HG02884 (cell line): ENCODE measurements around the gene WBP2.
"Not testable (repeated sequence)": the region's sequence is repeated elsewhere in the genome, so short reads cannot be mapped to it uniquely, and the experiment has no call there.

Experiments
- ATAC-seq: cut with Tn5 transposase; IDR thresholded peaks from one replicate; pipeline ENCODE4 v1.9.1; 2021; ENCODE audit warnings: mild to moderate bottlenecking, moderate library complexity; ENCODE audit not compliant: unreplicated experiment

WBP2 gene

GRCh38 chr17:75889454-75889853 is 34.3 kb upstream of the WBP2 start:
- ATAC-seq: no peak

- no peak for ATAC-seq
Observed at GRCh38 chr17:75888484-75888883, 33.3 kb upstream of the WBP2 start.

DNA sequence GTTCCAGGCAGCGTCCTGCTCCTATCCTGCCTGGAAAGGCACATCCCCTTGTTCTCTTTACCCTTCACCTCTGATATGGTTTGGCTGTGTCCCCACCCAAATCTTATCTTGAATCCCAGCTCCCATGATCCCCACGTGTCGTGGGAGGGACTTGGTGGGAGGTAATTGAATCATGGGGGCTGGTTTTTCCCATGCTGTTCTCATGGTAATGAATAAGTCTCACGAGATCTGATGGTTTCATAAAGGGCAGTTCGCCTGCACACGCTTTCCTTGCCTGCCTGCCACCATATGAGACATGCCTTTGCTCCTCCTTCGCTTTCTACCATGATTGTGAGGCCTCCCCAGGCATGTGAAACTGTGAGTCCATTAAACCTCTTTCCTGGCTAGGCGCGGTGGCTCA is 30.7 kb upstream of the WBP2 start:
- ATAC-seq: not testable (repeated sequence)

DNA sequence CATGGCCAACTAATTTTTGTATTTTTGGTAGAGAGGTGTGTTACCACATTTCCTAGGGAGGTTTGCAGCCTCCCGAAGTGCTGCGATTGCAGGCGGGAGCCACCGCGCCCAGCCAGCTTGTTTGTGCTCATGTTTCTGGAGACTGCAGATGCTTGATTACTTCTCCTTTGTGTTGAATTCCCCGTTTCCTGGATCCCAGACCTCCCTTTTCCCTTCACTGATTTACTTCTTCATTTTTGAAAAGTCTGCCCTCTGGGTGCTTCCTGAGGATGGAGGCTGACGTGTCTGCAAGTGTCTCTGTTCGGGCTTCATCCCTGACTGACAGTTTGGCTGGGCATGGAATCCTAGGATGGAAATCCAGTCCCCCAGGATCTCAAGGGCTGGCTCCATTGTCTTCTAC is 30.3 kb upstream of the WBP2 start:
- ATAC-seq: no peak

DNA sequence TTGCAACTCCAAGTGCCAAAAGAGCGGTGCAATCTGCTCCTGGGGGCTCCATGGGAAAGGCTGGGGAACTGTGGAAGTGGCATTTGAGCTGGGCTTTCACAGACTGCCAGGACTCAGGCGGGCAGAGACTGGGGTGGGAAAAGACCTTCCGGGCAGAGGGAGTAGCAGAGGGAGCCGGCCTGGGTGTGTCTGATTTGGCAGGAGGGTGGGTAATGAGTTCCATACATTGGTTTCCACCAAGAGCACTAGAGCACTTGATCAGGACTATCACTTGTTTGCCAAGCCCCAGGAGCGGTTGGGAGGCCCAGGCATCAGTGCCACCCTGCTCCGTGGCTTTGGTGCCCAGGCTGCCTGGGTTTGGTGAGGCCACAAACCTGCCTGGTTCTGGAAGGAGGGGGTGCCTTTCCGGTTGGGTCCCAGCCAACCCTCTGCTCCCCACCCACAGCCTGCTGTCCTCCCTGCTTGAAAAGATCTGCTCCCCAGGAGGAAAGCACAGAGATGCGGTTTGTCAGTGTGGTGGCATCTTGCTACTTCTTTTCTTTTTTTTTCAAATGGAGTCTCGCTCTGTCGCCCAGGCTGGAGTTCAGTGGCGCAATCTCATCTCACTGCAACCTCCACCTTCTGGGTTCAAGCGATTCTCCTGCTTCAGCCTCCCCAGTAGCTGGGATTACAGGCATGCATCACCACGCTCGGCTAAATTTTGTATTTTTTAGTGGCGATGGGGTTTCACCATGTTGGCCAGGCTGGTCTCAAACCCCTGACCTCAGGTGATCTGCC is 26.7 kb upstream of the WBP2 start:
- ATAC-seq: no peak

DNA sequence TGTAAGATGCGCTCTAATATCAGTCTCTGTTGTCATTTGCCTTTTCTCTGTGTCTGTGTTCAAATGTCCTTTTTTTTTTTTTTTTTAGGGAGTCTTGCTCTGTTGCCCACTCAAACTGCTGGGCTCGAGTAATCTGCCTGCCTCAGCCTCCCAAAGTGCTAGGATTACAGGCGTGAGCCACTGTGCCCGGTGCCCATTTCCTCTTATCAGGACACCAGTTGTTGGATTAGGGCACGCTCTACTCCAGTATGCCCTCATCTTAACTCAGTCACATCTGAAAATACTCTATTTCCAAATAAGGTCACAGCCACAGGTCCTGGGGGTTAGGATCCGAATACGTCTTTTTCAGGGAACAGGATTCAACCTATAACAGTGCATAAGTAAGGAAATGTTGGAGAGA is 25.1 kb upstream of the WBP2 start:
- no peak for ATAC-seq

DNA sequence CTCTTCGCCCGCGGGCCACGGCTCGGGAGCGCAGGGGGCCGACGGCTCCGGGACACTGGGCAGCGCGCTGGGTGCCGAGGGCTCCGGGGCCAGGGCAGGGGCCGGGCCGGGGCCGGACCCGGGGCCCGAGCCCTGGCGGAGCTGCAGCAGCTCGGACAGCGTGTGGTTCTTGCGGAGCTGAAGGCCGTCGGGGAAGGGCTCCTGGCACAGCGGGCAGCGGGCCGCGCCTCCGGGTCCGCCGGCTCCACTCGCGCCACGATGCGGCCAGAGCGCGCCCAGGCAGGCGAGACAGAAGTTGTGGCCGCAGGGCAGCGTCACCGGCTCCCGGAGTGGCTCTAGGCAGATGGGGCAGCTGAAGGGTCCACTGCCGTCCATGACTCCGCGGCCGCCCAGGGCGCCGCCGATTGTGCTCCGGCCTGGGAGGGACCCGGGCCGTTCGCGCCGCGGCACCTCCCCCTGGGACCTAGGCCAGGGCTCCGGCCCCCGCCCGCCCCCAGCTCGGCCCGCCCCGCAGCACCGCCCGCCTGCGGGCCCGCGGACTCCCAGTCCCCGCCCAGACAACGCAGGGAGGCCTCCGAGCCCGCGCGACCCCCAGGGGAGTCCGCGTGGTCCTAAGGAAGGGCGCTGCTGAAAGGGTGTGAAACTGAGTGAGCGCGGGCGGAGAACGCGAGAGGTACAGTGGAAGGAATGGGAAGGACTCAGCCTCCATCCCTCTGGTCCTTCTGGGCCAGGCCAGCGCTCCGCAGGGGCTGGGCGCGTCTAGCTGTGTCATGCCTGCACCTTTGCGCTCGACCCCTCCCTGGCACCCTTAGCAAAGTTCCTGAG is 23.3 kb upstream of the WBP2 start, which contains the start of gene TRIM47:
TRIM47 (minus strand) TSS at position 408 of the 825 bp plus-strand sequence; CDS start at position 375, 33 bp downstream.
- ATAC-seq: no peak

DNA sequence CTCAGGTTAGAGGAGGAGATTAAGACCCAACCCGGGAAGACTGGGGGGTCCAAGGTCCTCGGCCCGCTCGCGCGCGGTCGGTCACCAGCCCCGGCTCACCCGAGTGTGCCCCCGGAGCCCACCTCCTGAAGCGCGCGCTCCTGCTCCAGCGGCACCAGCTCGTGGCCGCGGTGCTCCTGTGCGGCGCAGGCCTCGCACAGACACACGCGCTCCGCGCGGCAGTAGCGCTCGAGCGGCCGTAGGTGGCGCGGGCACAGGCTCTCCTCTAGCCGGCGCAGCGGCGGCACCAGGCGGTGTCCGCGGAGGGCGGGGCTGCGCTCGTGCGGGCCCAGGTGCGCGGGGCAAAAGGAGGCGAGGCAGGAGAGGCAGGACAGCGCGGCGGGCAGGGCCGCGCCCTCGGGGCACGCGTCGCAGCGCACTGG is 22.6 kb upstream of the WBP2 start:
- ATAC-seq: peak; percentile 55

GRCh38 chr17:75876938-75877751 is 22.0 kb upstream of the WBP2 start:
- no peak for ATAC-seq

DNA sequence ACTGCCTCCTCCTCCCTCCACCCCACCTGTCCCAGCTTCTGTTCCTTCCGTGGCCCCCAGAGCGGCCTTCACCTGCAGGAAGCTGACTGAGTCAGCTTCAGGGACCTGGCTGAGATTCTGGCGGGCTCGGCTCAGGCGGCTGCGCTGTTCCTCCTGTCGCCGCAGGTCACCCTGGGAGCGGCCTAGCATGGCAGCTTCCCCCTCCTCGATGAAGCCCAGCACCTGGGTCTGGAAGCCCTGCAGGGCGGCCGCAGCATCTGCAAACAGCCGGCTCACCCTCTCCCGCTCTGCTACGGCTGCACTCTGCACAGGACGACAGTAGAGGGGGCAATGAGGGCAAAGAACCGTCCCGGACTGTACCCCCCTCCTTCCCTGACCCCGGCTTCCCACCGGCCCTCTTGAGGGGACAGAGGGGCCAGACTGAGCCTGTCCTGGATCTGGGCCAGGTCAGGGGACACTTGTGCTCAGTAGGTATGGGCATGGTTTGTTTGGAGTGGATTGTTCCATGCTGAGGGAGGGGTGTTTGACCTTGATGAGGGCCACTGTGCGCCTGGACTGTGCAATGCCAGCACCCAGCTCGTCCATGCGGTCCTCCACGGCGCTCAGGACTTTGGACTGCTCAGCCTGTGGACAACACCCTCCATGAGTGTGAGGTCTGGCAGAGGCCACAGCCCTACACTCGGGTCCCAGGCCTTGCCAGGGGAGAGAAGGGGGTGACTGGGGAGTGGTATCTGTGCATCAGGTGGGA is 21.2 kb upstream of the WBP2 start:
- no peak for ATAC-seq

DNA sequence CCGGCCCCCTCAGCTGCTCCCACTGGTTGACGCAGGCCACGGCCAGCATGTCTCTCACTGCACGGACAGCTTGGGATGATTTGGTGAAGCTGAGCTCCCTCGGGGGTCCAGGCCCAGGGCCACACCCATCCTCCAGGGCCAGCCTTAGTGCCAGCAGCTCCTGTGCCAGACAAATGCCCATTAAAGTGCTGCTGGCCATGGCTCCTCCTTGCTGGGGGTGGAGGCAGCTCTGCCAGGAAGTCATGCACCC is 20.7 kb upstream of the WBP2 start:
- ATAC-seq: no peak

DNA sequence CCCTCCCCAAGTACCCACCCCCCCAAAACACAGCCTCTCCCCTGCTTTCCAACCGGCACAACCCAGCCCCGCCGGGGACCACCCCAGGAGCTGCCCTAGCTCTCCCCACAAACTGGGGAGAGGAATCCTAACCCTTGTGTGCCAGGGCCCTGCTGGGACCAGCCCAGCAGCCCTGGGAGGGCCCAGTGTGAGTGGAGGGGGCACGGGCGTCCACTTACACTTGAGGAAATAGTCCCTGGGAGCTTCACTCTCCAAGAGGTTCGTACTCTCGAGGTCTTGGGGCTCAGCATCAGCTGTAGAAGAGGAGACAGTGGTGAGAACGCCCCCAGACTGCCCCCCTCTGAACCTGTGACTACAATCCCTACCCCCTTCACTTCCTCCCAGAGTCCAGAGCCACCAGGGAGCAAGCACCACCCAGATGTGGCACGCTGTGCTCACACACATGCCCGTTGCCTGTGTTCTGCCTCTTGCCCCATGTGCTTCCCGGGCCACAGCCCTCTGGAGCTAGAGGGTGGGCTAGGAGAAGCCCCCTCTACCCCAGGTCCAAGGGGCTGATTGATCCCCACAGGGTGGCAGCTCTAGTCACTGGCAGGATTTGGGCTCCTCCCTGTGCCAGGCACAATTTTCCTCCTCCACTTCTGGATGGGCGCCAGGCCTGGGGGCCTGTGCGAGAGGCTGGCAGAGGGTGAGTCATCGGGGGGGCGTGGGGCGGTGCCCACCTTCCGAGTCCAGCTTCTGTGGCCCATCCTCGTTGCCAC is 20.2 kb upstream of the WBP2 start:
- no peak for ATAC-seq

- ATAC-seq: no peak
Observed at GRCh38 chr17:75874323-75875181, 19.4 kb upstream of the WBP2 start.

GRCh38 chr17:75873587-75874322 is 18.6 kb upstream of the WBP2 start:
- no peak for ATAC-seq

DNA sequence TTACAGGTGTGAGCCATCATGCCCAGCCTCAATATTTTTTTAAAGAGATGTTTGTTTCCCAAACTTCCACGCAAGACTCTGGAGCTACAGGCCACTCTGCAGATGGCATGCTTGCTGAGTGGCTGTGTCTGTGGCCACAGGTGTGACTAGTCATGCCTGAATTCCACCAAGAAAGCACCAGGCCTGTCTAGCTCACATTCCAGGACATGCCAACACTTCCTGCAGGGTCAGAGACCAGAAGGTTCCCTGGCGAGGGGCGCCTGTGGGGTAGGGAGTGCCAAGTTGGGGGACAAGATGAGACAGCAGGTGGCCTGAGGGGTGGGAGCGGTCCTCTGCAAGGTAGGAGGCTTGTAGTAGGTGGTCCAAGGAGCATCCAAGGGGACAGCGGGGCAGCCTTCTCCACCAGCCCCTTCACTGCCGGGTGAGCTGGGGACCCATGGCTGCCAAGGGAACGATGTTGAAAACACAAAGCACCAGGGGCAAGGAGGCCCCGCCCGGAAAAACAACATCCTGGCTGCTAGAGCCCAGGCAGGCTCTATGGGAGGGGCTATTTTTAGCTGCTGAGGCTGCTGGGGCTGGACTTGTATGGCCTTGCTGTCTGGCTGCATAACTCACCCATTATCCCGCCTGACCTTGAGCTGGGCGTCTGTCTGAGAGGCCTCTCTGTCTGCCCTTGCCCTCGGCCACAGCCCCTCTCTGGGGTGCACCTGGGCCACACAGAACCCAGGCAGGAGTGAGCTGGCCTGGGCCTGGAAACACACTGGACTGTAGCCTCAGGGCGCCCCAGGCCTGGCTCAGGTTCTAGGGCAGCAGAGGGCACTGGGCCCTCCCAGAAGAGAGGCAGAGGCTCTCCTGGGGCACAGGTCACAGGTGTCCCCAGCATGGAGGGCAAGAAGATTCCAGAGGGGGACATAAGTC is 17.6 kb upstream of the WBP2 start:
- no peak for ATAC-seq

DNA sequence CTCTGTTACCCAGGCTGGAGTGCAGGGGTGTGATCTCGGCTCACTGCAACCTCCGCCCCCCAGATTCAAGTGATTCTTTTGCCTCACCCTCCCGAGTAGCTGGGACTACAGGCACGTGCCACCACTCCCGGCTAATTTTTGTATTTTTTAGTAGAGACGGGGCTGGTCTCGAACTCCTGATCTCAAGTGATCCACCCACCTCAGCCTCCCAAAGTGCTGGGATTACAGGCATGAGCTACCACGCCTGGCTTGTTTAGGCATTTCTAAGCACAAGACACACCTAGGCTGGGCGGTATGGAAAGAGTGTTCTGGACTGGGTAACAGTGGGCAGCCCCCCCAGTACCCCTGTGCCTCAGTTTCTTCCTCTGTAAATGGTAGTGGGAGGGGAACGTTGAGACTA is 15.1 kb upstream of the WBP2 start:
- not testable (repeated sequence) for ATAC-seq
